ENCODE results near the gene CTSO.

Gene CTSO

DNA sequence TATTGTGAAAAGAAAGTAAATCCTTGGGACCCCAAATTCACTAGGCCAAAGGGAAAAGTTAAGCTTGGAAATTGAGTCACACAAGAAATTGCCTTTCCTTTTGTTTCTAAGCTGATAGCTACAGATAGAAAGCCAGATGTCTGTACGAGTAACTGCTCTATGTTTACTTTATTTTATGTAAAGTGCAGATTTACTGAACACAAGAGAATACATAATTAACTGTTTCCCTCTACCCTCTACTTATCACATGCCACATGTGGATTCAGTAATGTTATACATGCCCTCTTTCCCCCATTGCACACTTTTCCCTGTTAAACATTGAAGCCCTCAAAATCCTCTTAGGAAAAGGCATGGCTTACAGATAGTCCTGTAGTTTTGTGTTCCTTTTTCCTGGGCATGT lies 66.6 kb downstream of the CTSO start:
- TF ChIP-seq, protein P1, sequence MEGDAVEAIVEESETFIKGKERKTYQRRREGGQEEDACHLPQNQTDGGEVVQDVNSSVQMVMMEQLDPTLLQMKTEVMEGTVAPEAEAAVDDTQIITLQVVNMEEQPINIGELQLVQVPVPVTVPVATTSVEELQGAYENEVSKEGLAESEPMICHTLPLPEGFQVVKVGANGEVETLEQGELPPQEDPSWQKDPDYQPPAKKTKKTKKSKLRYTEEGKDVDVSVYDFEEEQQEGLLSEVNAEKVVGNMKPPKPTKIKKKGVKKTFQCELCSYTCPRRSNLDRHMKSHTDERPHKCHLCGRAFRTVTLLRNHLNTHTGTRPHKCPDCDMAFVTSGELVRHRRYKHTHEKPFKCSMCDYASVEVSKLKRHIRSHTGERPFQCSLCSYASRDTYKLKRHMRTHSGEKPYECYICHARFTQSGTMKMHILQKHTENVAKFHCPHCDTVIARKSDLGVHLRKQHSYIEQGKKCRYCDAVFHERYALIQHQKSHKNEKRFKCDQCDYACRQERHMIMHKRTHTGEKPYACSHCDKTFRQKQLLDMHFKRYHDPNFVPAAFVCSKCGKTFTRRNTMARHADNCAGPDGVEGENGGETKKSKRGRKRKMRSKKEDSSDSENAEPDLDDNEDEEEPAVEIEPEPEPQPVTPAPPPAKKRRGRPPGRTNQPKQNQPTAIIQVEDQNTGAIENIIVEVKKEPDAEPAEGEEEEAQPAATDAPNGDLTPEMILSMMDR (conservative IDR thresholded peaks at IDR 0.05; ENCODE audit: low read depth, low read length), result no peak
- DNase-seq (ENCODE audit: low read depth), result no peak
- no peak overlapping the region for H3K4me3 ChIP-seq (ENCODE audit: low read depth, low read length)

- TF ChIP-seq, protein P1 (conservative IDR thresholded peaks at IDR 0.05; ENCODE audit: low read depth, low read length), result no peak
- DNase-seq (ENCODE audit: low read depth), result no peak
- no peak overlapping the region for H3K4me3 ChIP-seq (ENCODE audit: low read depth, low read length)
Measured at GRCh38 chr4:155885666-155886065, 68.0 kb downstream of the CTSO start.

- DNase-seq (ENCODE audit: low read depth), result no peak
- no peak overlapping the region for H3K4me3 ChIP-seq (ENCODE audit: low read depth, low read length)
- TF ChIP-seq, protein P1 (conservative IDR thresholded peaks at IDR 0.05; ENCODE audit: low read depth, low read length), result no peak
Measured at GRCh38 chr4:155883895-155884294, 69.8 kb downstream of the CTSO start.

- TF ChIP-seq, protein P1 (conservative IDR thresholded peaks at IDR 0.05; ENCODE audit: low read depth, low read length), result no peak
- no peak for DNase-seq (ENCODE audit: low read depth)
- no peak overlapping the region for H3K4me3 ChIP-seq (ENCODE audit: low read depth, low read length)
Measured at GRCh38 chr4:155881555-155881954, 72.1 kb downstream of the CTSO start.

GRCh38 chr4:155879767-155880166 lies 73.9 kb downstream of the CTSO start:
- H3K4me3 ChIP-seq (ENCODE audit: low read depth, low read length), result no peak overlapping the region
- DNase-seq (ENCODE audit: low read depth), result no peak
- TF ChIP-seq, protein P1 (conservative IDR thresholded peaks at IDR 0.05; ENCODE audit: low read depth, low read length), result no peak

DNA sequence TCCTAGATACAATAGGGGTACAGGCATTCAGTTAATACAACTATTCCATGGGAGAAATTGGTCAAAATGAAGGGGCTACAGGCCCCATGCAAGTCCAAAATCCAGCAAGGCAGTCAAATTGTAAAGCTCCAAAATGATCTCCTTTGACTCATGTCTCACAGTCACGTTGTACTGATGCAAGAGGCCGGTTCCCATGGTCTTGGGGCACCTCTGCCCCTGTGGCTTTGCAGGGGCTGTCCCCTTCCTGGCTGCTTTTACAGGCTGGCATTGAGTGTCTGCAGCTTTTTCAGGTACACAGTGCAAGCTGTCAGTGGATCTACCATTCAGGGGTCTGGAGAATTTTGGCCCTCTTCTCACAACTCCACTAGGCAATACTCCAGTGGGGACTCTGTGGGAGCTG lies 75.1 kb downstream of the CTSO start:
- TF ChIP-seq, protein P1 (conservative IDR thresholded peaks at IDR 0.05; ENCODE audit: low read depth, low read length), result no peak
- no peak for DNase-seq (ENCODE audit: low read depth)
- H3K4me3 ChIP-seq (ENCODE audit: low read depth, low read length), result no peak overlapping the region

DNA sequence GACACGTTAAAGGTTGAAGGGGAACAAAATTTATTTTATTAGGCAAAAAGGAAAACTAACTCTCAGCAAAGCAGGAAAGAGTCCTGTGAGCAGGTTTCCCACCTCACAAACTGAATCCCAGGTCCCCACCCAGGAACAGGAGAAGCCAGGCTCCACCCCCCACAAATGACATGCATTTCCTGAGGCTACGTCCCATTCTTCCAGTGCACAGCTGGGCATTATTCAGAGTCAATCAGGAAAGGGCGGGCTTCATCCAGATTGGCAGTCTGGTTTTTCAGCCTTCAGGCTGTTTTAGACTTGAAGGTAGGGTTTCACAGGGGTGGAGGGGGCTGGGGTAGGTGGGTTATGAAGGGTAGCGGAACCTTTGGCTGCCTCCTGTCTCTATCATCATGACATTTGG lies 75.7 kb downstream of the CTSO start:
- DNase-seq (ENCODE audit: low read depth), result no peak
- TF ChIP-seq, protein P1 (conservative IDR thresholded peaks at IDR 0.05; ENCODE audit: low read depth, low read length), result no peak
- no peak overlapping the region for H3K4me3 ChIP-seq (ENCODE audit: low read depth, low read length)
